ENCODE measurements around the gene NR5A2.

DNA sequence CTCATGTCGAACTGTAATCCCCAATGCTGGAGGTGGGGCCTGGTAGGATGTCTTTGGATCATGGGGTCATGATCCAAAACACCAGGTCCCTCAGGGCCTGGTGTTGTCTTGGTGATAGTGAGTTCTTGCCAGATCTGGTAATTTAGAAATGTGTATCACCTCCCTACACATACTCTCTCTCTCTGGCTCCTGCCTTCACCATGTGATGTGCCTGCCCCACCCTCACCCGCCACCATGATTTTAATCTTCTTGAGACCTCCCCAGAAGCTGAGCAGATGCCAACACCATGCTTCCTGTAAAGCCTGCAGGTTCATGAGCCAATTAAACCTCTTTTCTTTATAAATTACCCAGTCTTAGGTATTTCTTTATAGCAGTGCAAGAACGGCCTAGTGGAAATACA lies 136.4 kb downstream of the NR5A2 start:
- no peak for TF ChIP-seq CTCF (IDR thresholded peaks at IDR 0.05)
- no peak for TF ChIP-seq POLR2A (IDR thresholded peaks at IDR 0.05)
